Superior temporal gyrus (tissue), 1 donor: ENCODE results near the gene NUTM2A.
"Not testable (repeated sequence)": the region's sequence is repeated elsewhere in the genome, so short reads cannot be mapped to it uniquely, and the experiment has no call there.

ENCODE experiments used
- DNase-seq: peaks from one replicate; pipeline ENCODE4 v3.0.0-alpha.2; 2016; ENCODE audit errors: extremely low spot score

NUTM2A gene

GRCh38 chr10:87225148-87225547 is at the start of gene NUTM2A:
Gene NUTM2A, plus strand, starts transcription at chr10:87225448. Its CDS starts 383 bp downstream, at chr10:87225831.
- DNase-seq = not testable (repeated sequence)

- not testable (repeated sequence) for DNase-seq
Measured at GRCh38 chr10:87177587-87177986, 47.7 kb upstream of the NUTM2A start.

GRCh38 chr10:87184421-87184820 is 40.8 kb upstream of the NUTM2A start:
- DNase-seq = not testable (repeated sequence)

- DNase-seq = not testable (repeated sequence)
Measured at GRCh38 chr10:87186016-87186415, 39.2 kb upstream of the NUTM2A start.

- DNase-seq = not testable (repeated sequence)
Measured at GRCh38 chr10:87187573-87187972, 37.7 kb upstream of the NUTM2A start.

- DNase-seq = not testable (repeated sequence)
Measured at GRCh38 chr10:87191841-87192240, 33.4 kb upstream of the NUTM2A start.

GRCh38 chr10:87200924-87201323 is 24.3 kb upstream of the NUTM2A start:
- DNase-seq = peak; percentile 32

GRCh38 chr10:87204801-87205200 is 20.4 kb upstream of the NUTM2A start:
- DNase-seq = not testable (repeated sequence)

GRCh38 chr10:87206922-87207321 is 18.3 kb upstream of the NUTM2A start:
- not testable (repeated sequence) for DNase-seq

- DNase-seq = not testable (repeated sequence)
Measured at GRCh38 chr10:87210309-87210708, 14.9 kb upstream of the NUTM2A start.

- DNase-seq = not testable (repeated sequence)
Measured at GRCh38 chr10:87211848-87212247, 13.4 kb upstream of the NUTM2A start.

GRCh38 chr10:87213150-87213765 is 12.0 kb upstream of the NUTM2A start:
- not testable (repeated sequence) for DNase-seq

GRCh38 chr10:87213806-87214205 is 11.4 kb upstream of the NUTM2A start:
- not testable (repeated sequence) for DNase-seq

- not testable (repeated sequence) for DNase-seq
Measured at GRCh38 chr10:87216120-87216519, 9.1 kb upstream of the NUTM2A start.

- not testable (repeated sequence) for DNase-seq
Measured at GRCh38 chr10:87219370-87219769, 5.9 kb upstream of the NUTM2A start.

- not testable (repeated sequence) for DNase-seq
Measured at GRCh38 chr10:87222789-87223188, 2.5 kb upstream of the NUTM2A start.

- DNase-seq = not testable (repeated sequence)
Measured at GRCh38 chr10:87228247-87228646, 3.0 kb downstream of the NUTM2A start.

GRCh38 chr10:87229211-87229610 is 4.0 kb downstream of the NUTM2A start:
- not testable (repeated sequence) for DNase-seq

GRCh38 chr10:87234854-87235253 is 9.6 kb downstream of the NUTM2A start:
- DNase-seq = not testable (repeated sequence)

GRCh38 chr10:87237244-87237643 is 12.0 kb downstream of the NUTM2A start:
- DNase-seq = not testable (repeated sequence)

- DNase-seq = not testable (repeated sequence)
Measured at GRCh38 chr10:87239346-87239808, 14.1 kb downstream of the NUTM2A start.

GRCh38 chr10:87242192-87242591 is 16.9 kb downstream of the NUTM2A start:
- not testable (repeated sequence) for DNase-seq

GRCh38 chr10:87247335-87247734 is 22.1 kb downstream of the NUTM2A start:
- DNase-seq = not testable (repeated sequence)
